HL-60 (cell line): ENCODE measurements around the gene METTL14.

Experiments used
- DNase-seq, 2 experiments: peaks; one replicate each; pipeline ENCODE4 v3.0.0-alpha.2; 2010 to 2020; ENCODE audit warnings: low read depth in 1 of 2, low spot score in 1 of 2
- H3K27ac ChIP-seq: fragments of 250-450 bp; sonication (Bioruptor Pico); replicated peaks from 2 replicates; pipeline ENCODE4 v1.5.1; 2020; ENCODE audit warnings: mild to moderate bottlenecking, moderate library complexity
- H3K27me3 ChIP-seq: fragments of 250-450 bp; sonication (Bioruptor Pico); 2 replicates; pipeline ENCODE4 v1.5.1; 2021; ENCODE audit warnings: mild to moderate bottlenecking, moderate library complexity; ENCODE audit not compliant: insufficient read depth, poor library complexity, severe bottlenecking
- H3K4me3 ChIP-seq: replicated peaks from 2 replicates; pipeline ENCODE4 v1.5.1; 2011; ENCODE audit warnings: mild to moderate bottlenecking, control low read depth, low read length; ENCODE audit not compliant: insufficient read depth
- GABPA ChIP-seq: IDR thresholded peaks from 2 replicates; pipeline ENCODE4 v1.6.1; 2012; ENCODE audit warnings: low read depth
- POLR2AphosphoS5 ChIP-seq: IDR thresholded peaks from 2 replicates; pipeline ENCODE4 v1.6.1; 2012; ENCODE audit warnings: low read depth
- REST ChIP-seq: IDR thresholded peaks from 2 replicates; pipeline ENCODE4 v1.6.1; 2012; ENCODE audit warnings: low read depth; ENCODE audit not compliant: insufficient replicate concordance
- SPI1 ChIP-seq: IDR thresholded peaks from 2 replicates; pipeline ENCODE4 v1.6.1; 2012; ENCODE audit warnings: low read depth, mild to moderate bottlenecking, borderline replicate concordance
- TF ChIP-seq, protein P1 (sequence below): IDR thresholded peaks from one replicate; pipeline ENCODE4 v1.5.1; 2011; ENCODE audit warnings: low read length, control low read depth, inconsistent platforms; ENCODE audit not compliant: insufficient read depth

The METTL14 gene

DNA sequence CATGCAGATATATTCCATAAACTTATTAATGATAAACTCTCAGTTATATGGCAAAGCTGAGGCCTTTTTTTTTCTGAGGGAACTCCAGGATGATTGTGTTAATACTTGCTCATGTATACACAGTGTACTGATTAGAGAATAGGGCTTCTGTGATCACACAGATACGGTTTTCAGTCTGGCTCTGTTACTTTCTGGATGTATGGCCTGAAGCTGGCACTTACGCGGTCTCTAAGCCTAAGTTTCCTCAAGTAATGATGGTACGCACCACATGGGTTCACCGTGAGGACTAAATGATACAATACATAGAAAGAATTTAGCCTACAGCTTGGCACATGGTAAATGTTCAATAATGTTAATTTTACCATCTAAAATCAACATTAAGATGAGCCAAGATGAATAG, 77.0 kb downstream of the METTL14 start:
- Histone ChIP-seq H3K4me3 (no peak overlapping the region), H3K27me3 (no peaks in the 10 kb centered on the region), H3K27ac (no peak overlapping the region)
- TF ChIP-seq REST (no peak), GABPA (no peak), POLR2AphosphoS5 (no peak), SPI1 (no peak)
- TF ChIP-seq, protein P1, sequence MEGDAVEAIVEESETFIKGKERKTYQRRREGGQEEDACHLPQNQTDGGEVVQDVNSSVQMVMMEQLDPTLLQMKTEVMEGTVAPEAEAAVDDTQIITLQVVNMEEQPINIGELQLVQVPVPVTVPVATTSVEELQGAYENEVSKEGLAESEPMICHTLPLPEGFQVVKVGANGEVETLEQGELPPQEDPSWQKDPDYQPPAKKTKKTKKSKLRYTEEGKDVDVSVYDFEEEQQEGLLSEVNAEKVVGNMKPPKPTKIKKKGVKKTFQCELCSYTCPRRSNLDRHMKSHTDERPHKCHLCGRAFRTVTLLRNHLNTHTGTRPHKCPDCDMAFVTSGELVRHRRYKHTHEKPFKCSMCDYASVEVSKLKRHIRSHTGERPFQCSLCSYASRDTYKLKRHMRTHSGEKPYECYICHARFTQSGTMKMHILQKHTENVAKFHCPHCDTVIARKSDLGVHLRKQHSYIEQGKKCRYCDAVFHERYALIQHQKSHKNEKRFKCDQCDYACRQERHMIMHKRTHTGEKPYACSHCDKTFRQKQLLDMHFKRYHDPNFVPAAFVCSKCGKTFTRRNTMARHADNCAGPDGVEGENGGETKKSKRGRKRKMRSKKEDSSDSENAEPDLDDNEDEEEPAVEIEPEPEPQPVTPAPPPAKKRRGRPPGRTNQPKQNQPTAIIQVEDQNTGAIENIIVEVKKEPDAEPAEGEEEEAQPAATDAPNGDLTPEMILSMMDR = no peak
- no peak for DNase-seq

DNA sequence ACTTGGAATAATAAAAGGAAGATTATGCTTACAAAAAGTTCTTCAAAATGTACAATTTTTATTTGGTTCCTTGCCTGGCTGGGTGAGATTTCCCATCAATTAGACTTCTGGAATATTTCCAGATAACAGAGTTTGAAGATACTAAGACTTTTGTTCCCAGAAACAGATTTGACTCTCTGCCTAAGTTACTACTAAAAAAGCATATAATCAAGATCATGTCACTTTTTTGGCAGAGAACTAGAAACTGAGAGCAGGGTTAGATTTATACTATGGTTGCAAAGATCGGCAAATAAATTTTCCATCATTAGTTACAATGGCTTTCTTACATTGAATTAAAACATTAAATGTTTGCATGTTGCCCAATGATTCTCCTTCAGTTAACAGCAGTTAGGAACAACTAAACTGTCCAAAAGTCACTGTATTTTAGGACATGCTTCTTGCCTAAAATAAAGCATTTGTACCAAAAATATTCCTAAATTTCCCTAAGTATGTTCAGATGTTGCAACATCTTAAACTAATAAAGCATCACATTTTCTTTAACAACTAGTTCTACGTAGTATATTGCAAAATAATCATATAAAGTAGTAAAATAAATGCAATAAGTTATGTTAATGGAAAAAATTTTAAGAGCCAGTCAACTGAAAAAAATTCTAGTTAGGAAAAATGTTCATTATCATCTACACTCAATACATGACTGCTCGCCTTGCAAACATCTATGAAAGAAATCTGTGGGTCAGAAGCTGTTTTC, 77.7 kb downstream of the METTL14 start:
- H3K27ac ChIP-seq = no peak overlapping the region
- TF ChIP-seq, protein P1 = no peak
- no peak for TF ChIP-seq SPI1
- TF ChIP-seq GABPA = no peak
- no peak for TF ChIP-seq POLR2AphosphoS5
- TF ChIP-seq REST = no peak
- H3K27me3 ChIP-seq = no peaks in the 10 kb centered on the region
- H3K4me3 ChIP-seq = no peak overlapping the region
- DNase-seq = no peak
